Measurements from ENCODE around the gene PTPRZ1. TPM values are rescaled to one million over a fixed set of nuclear protein-coding genes. Genes with fewer than 3 reads are reported as not detected.

PTPRZ1 gene
- total RNA-seq, 1 donor from 2014 or later, result 0.64 TPM

DNA sequence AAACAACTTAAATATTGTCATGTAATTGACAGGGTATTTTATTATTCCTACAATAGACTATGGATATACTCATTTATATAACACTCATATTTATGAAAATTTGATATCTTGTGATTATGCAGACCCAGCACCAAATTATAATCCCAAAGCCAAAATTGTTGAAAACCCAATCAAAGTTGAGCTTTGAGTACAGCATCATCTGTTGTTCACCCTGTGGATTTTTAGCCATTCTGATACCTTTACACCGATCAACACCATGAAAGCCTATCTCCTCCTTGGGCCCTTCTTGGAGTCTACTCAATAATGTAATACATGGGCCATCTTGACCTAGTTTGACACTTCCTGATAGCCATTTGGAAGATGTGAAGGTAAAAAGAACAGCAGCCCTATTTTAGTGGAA is 221.6 kb downstream of the PTPRZ1 start:
- no peaks in the 10 kb centered on the region for H3K27me3 ChIP-seq
- intact Hi-C loops (cut with DNase I), result no loop called here
- TF ChIP-seq, protein P1, sequence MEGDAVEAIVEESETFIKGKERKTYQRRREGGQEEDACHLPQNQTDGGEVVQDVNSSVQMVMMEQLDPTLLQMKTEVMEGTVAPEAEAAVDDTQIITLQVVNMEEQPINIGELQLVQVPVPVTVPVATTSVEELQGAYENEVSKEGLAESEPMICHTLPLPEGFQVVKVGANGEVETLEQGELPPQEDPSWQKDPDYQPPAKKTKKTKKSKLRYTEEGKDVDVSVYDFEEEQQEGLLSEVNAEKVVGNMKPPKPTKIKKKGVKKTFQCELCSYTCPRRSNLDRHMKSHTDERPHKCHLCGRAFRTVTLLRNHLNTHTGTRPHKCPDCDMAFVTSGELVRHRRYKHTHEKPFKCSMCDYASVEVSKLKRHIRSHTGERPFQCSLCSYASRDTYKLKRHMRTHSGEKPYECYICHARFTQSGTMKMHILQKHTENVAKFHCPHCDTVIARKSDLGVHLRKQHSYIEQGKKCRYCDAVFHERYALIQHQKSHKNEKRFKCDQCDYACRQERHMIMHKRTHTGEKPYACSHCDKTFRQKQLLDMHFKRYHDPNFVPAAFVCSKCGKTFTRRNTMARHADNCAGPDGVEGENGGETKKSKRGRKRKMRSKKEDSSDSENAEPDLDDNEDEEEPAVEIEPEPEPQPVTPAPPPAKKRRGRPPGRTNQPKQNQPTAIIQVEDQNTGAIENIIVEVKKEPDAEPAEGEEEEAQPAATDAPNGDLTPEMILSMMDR (IDR thresholded peaks at IDR 0.05), result no peak
- no peaks in the 10 kb centered on the region for H3K4me1 ChIP-seq
- H3K36me3 ChIP-seq, result peaks cover 11 to 19% of the 10 kb centered on the region in 2 donors
- DNase-seq (ENCODE audit: low spot score in 2 of 2), result no peak
- no peaks in the 10 kb centered on the region for H3K9me3 ChIP-seq
- no peak overlapping the region for H3K27ac ChIP-seq
- no peak overlapping the region for H3K4me3 ChIP-seq

DNA sequence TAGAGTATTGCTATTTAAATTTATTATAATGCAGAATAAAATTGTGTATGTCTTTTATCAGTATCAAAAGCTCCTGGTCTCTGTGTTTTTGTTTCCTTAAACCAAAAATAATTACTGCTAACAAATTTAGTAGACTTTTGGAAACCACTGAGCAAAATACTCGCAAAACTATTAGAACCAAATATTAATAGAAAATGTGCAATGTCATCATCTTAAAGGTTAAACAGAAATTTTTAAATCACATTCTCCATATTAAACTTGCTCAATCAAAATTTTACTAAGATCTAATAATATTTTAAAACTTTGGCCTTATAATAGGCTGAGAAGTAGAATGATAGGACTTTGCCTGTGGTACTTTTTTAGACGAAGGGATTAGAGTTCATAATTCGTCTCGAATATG is 222.7 kb downstream of the PTPRZ1 start:
- H3K27me3 ChIP-seq, result no peaks in the 10 kb centered on the region
- no peak for DNase-seq (ENCODE audit: low spot score in 2 of 2)
- H3K9me3 ChIP-seq, result no peaks in the 10 kb centered on the region
- H3K4me3 ChIP-seq, result no peak overlapping the region
- H3K4me1 ChIP-seq, result no peaks in the 10 kb centered on the region
- no peak overlapping the region for H3K27ac ChIP-seq
- TF ChIP-seq, protein P1 (IDR thresholded peaks at IDR 0.05), result no peak
- peaks cover 8 to 28% of the 10 kb centered on the region in 2 donors for H3K36me3 ChIP-seq
- intact Hi-C loops (cut with DNase I), result no loop called here

DNA sequence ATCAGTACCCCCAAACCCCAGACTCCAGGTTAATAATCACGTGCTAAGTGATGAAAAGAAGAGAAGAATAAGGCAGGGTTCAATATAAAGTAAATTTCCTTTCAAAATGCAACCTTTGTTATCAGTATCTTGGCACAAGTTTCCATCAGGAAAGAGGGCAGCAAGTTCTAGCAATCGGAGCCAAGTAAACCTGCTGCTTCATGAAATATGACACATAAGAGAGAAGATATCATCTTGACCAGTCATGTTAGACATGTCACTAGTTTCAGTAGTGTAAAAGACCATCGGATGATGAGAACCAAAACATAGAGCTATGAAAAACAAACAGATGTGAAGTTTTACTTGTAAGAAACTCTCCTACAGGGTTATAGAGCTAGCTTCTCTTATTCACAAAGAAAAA is 227.1 kb downstream of the PTPRZ1 start:
- DNase-seq (ENCODE audit: low spot score in 2 of 2), result no peak
- TF ChIP-seq, protein P1 (IDR thresholded peaks at IDR 0.05), result no peak
- H3K36me3 ChIP-seq, result peaks cover 11 to 56% of the 10 kb centered on the region in 2 donors

DNA sequence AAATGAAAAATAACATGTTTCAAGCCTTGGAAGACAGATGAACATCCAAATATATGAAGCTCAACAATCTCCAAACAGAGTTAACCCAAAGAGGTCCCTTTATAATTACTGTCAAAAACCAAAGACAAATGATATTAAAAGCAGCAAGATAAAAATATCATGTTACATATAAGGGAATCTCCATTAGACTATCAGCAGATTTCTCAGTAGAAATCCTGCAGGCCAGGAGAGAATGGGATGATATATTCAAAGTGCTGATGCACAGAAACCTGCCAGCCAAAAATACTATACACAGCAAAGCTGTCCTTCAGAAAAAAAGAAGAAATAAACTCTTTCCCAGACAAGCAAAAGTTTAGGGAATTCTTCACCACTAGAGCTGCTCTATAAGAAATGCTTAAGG is 230.1 kb downstream of the PTPRZ1 start:
- TF ChIP-seq, protein P1 (IDR thresholded peaks at IDR 0.05), result no peak
- no peak for DNase-seq (ENCODE audit: low spot score in 2 of 2)
- Histone ChIP-seq H3K4me3 (no peak overlapping the region), H3K27me3 (no peaks in the 10 kb centered on the region), H3K4me1 (no peaks in the 10 kb centered on the region), H3K9me3 (peaks cover 12 to 43% of the 10 kb centered on the region in 2 donors), H3K27ac (no peak overlapping the region), H3K36me3 (peaks cover 11 to 72% of the 10 kb centered on the region in 2 donors)
- intact Hi-C loops (cut with DNase I), result no loop called here

More for the DNA sequence above, 227.1 kb downstream of the PTPRZ1 start:
- peaks cover 12 to 21% of the 10 kb centered on the region in 2 donors for H3K9me3 ChIP-seq
- H3K4me3 ChIP-seq, result no peak overlapping the region
- no peak overlapping the region for H3K27ac ChIP-seq
- no peaks in the 10 kb centered on the region for H3K27me3 ChIP-seq
- no peaks in the 10 kb centered on the region for H3K4me1 ChIP-seq
- intact Hi-C loops (cut with DNase I), result no loop called here

Measured in ascending aorta (tissue), 2 donors.